Heart right ventricle (tissue), 16 donors: ENCODE data around the gene MNT. TPM values are rescaled to one million over a fixed set of nuclear protein-coding genes. Genes with fewer than 3 reads are reported as not detected.

Experiments
- ATAC-seq, 8 donors: fragments of 200-7000 bp; cut with Tn5 transposase; one replicate each; pipeline ENCODE4 v1.9.1; 2020; ENCODE audit warnings: mild to moderate bottlenecking in 8 of 8, moderate library complexity in 8 of 8, moderate number of reproducible peaks in 1 of 8
- DNase-seq, 2 donors: peaks; one replicate each; pipeline ENCODE4 v3.0.0-alpha.2; 2020
- H3K27ac ChIP-seq, 10 donors: fragments of 200-600 bp; sonication (generic) in 2 of 10; one replicate each; pipeline versions ENCODE4 v1.5.0 to v1.8.0; 2020 to 2022; ENCODE audit warnings: mild to moderate bottlenecking in 3 of 10
- H3K27me3 ChIP-seq, 7 donors: fragments of 200-600 bp; one replicate each; pipeline ENCODE4 v1.8.0; 2021 to 2022; ENCODE audit warnings: mild to moderate bottlenecking in 2 of 7
- H3K36me3 ChIP-seq, 9 donors: fragments of 200-600 bp; sonication (generic) in 1 of 9; one replicate each; pipeline versions ENCODE4 v1.5.0 to v1.8.0; 2020 to 2022; ENCODE audit warnings: mild to moderate bottlenecking in 2 of 9
- H3K4me1 ChIP-seq, 9 donors: fragments of 200-600 bp; sonication (generic) in 1 of 9; one replicate each; pipeline versions ENCODE4 v1.5.0 to v1.8.0; 2020 to 2022; ENCODE audit warnings: mild to moderate bottlenecking in 4 of 9
- H3K4me3 ChIP-seq, 10 donors: fragments of 200-600 bp; sonication (generic) in 2 of 10; one replicate each; pipeline versions ENCODE4 v1.5.0 to v1.8.0; 2020 to 2022; ENCODE audit warnings: mild to moderate bottlenecking in 7 of 10, moderate library complexity in 2 of 10
- H3K9me3 ChIP-seq, 11 donors: fragments of 200-600 bp in 10 of 11; sonication (generic) in 2 of 11; one replicate each; pipeline versions ENCODE4 v1.5.0 to v1.8.0; 2013 to 2022; ENCODE audit warnings: mild to moderate bottlenecking in 2 of 11, control low read depth in 1 of 11, moderate library complexity in 1 of 11
- WGBS, 2 donors: extraction: QIAGEN DNeasy Blood & Tissue Kit; methylation state at CpG; one replicate each; pipeline ENCODE4 v1.1.7; 2013; ENCODE audit warnings: inconsistent platforms in 1 of 2; 5-methylcytosine and 5-hydroxymethylcytosine counted together
- intact Hi-C, 10 donors: fragments of 100-400 bp; cut with DNase I; formaldehyde crosslinking; loops; one replicate each; pipeline versions ENCODE4 v1.11.1 to v1.14.2; 2022
- polyA plus RNA-seq, 2 donors: library from polyadenylated mRNA; stranded (reverse); fragments of 200-250 nt; gene quantifications; one replicate each; pipeline ENCODE4 v1.2.3, GENCODE V29; 2013
- total RNA-seq, 10 donors: library from RNA; stranded (reverse); fragmentation: NEBNext Ultra II Directional in 3 of 10; extraction: Animal tissue kit (Norgen Biotek cat#: 25700) in 3 of 10; gene quantifications; one replicate each; pipeline versions ENCODE4 v1.2.1 to v1.2.4, GENCODE V29; 2021 to 2023
- TF ChIP-seq, protein P1 (sequence below), 9 donors: fragments of 200-600 bp; sonication (generic) in 2 of 9; IDR thresholded peaks; one replicate each; pipeline versions ENCODE4 v1.5.0 to v1.8.0; 2021 to 2022; ENCODE audit warnings: antibody characterized with exemption in 9 of 9, mild to moderate bottlenecking in 5 of 9, moderate library complexity in 1 of 9
- donor health status: Arrhythmogenic right ventricular cardiomyopathy.
- donor health status: ischemic (EF 13 %, LVEDD 7.1; RV severe dilation, severe dysfunction).
- donor health status: healthy with polysubstance abuse.
- donor health status: DM: no; HTN: yes; CAD: no.
- donor health status: DM: no; HTN: no; CAD: no.
- donor health status: ischemic (EF 25% LVEDD 6.9; RV normal size, moderate dysfunction).
- donor health status: ischemic (EF 25% LVEDD 5.7; RV mildly dilated, moderate dysfunction).
- donor health status: healthy.
- donor health status: DM: yes; HTN: yes; CAD: no.
- donor health status: Ischemic cardiomyopathy.
- donor health status: ischemic (EF 35%, LVEDD 5.7; RV mildly dilated, moderate dysfunction).
- donor health status: nonischemic (EF 11% LVEDD 7.7; RV severe dilation, severe dysfunction).
- donor health status: DM: yes; HTN: yes; CAD: no.
- donor health status: PGD.
- donor health status: ischemic (EF 29% LVEDD 5.4; RV normal size, mild dysfunction).
- donor health status: nonischemic (EF 23%, LVEDD 6.1; RV moderate dilation, normal function).

MNT gene
- total and polyA plus RNA-seq, 12 donors = 5.0 to 14.1 (median 11.0) TPM

DNA sequence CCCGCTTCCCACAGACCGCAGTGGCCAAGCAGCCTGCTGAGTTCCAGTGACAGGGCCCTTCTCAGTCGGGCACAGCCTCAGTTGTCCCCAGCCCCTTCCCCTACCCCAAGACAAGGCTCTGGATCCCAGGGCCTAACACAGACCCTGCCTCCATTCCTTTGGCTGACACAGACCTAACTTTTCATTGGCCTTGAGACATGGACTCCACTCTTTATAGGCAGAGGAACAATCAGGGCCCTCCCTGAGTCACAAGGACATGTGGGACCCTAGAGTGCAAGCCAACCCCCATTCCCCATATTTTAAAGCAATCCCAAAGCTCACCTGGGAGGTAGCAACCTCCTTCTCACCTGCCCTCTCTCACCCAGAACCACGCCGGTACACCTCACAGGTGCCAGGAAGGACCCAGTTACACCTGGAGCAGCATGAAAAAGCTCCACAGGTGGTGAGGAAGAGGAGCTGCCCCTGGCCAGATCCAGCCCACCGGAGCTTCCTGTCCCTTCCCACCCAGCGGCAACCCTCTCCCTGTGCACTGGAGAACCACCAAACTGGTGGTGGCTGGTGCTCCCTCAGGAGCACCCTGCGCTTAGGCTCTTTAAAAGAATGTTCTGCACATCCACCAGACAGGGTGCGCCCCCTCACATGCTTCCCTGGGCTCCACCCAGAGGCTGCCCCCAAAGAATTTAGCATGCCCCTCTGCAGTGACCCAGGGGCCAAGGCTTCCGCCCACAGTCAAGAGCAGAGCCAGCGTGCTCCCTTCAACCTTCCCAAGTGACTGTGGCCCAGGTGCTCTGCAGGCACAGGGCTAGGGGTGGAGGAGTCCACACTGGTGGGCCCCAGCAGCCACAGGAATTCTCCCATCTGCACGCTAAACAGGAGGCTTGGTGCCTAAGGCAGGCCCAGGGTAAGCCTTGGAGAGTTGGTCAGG is 3.4 kb downstream of the MNT start:
- TF ChIP-seq, protein P1, sequence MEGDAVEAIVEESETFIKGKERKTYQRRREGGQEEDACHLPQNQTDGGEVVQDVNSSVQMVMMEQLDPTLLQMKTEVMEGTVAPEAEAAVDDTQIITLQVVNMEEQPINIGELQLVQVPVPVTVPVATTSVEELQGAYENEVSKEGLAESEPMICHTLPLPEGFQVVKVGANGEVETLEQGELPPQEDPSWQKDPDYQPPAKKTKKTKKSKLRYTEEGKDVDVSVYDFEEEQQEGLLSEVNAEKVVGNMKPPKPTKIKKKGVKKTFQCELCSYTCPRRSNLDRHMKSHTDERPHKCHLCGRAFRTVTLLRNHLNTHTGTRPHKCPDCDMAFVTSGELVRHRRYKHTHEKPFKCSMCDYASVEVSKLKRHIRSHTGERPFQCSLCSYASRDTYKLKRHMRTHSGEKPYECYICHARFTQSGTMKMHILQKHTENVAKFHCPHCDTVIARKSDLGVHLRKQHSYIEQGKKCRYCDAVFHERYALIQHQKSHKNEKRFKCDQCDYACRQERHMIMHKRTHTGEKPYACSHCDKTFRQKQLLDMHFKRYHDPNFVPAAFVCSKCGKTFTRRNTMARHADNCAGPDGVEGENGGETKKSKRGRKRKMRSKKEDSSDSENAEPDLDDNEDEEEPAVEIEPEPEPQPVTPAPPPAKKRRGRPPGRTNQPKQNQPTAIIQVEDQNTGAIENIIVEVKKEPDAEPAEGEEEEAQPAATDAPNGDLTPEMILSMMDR (IDR thresholded peaks at IDR 0.05) = no peak
- no peaks in the 10 kb centered on the region for H3K9me3 ChIP-seq
- H3K36me3 ChIP-seq = no peaks in the 10 kb centered on the region
- peaks cover 42 to 59% (median 55%) of the 10 kb centered on the region in 9 donors for H3K4me1 ChIP-seq
- H3K27ac ChIP-seq = peak overlapping the region; percentile 65 to 100 (median 98)
- DNase-seq = no peak
- WGBS, 2 donors = 65 to 71% methylated on average over 12 of the region's 12 CpGs
- H3K4me3 ChIP-seq = peak overlapping the region in 9 of 10 donors; percentile 3 to 89 (median 47)
- ATAC-seq = no peak
- no peaks in the 10 kb centered on the region for H3K27me3 ChIP-seq
- intact Hi-C loops = loop anchor here in 2 of 10 donors (10.0 kb wide), 3 partner anchors 223 to 343 kb away; partner anchors contain the start of gene HIC1 (in 1 of the 2)

DNA sequence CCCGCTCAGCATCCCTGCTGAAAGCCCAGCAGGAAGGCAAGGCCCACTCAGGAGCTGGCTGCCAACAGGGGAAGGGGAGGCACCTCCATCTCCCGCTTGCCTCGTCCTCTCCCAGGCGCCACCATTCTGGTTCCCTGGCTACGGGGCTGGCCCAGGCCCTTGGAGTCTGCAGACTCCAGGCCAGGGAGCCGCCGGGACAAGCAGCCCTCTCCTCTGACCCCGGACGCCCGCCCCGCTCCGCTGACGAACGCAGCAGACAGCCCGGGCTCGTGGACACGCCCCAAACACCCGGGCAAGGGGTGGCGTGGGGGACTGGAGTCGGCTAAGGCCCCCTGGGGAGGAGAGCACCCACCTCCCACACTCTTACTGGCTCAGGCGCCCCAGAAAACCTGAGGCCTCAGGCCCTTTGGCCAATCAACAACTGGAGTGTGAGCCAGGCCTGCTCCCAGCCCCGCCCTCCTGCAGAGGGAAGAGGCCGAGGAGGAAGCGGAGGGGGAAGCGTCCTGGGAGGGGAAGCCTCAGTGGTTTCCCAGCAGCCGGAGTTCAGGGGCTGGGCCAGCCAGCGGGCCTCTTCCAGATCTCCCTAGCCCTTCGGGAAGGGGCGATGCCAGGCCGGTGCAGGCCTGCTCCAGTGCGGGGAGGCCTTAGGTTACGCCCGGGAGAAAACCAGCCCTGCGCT is 4.2 kb downstream of the MNT start:
- H3K4me1 ChIP-seq = peaks cover 45 to 62% (median 58%) of the 10 kb centered on the region in 9 donors
- intact Hi-C loops = loop anchor here in 2 of 10 donors (10.0 kb wide), 3 partner anchors 222 to 342 kb away; partner anchors contain the start of gene HIC1 (in 1 of the 2)

DNA sequence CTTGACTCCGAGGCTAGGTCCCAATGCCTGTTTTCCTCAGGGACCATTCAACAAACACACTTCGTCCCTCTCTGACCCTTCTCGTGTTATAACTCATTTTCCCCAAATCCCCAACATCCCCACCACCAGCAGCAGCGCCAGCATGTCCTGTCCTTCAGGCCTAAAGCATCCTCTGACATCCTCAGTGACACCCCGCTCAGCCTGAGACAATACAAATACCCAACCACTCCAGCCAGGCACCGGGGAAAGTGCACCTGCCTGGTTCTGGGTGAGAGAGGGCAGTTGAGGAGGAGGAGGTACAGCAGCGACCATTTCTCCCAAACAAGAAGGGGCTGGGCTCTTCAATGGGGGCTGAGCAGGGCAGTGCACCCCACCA is 4.7 kb downstream of the MNT start:
- Histone ChIP-seq H3K27me3 (no peaks in the 10 kb centered on the region), H3K27ac (peak overlapping the region; percentile 65 to 100 (median 98)), H3K9me3 (no peaks in the 10 kb centered on the region), H3K4me3 (peak overlapping the region in 9 of 10 donors; percentile 26 to 55 (median 47)), H3K4me1 (peaks cover 50 to 68% (median 63%) of the 10 kb centered on the region in 9 donors), H3K36me3 (no peaks in the 10 kb centered on the region)
- DNase-seq (no peak), ATAC-seq (no peak)
- intact Hi-C loops = loop anchor here in 2 of 10 donors (10.0 kb wide), 3 partner anchors 221 to 341 kb away; partner anchors contain the start of gene HIC1 (in 1 of the 2)
- WGBS, 2 donors = 40% methylated on average over 7 of the region's 7 CpGs
- TF ChIP-seq, protein P1 (IDR thresholded peaks at IDR 0.05) = no peak

More for the DNA sequence above, 4.2 kb downstream of the MNT start:
- Histone ChIP-seq H3K27ac (peak overlapping the region; percentile 65 to 100 (median 98)), H3K27me3 (no peaks in the 10 kb centered on the region), H3K4me3 (peak overlapping the region in 9 of 10 donors; percentile 26 to 55 (median 47)), H3K36me3 (no peaks in the 10 kb centered on the region), H3K9me3 (no peaks in the 10 kb centered on the region)
- ATAC-seq (peak; percentile 9 to 53 (median 40)), DNase-seq (peak; percentile 92 to 96)
- TF ChIP-seq, protein P1 (IDR thresholded peaks at IDR 0.05) = no peak
- 2 to 5% methylated on average over 32 to 34 of the region's 34 CpGs for WGBS, 2 donors
